GM23338 (cell line): ENCODE results near the gene PPFIA1. TPM values are rescaled to one million over a fixed set of nuclear protein-coding genes. Genes with fewer than 3 reads are reported as not detected.

Source experiments
- ATAC-seq: fragments of 200-7000 bp; cut with Tn5 transposase; 3 replicates; pipeline ENCODE4 v1.9.1; 2020
- DNase-seq: peaks from one replicate; pipeline ENCODE4 v3.0.0-alpha.2; 2015; ENCODE audit warnings: low spot score
- H2AFZ ChIP-seq: fragments of 200-600 bp; sonication (generic); 2 replicates; pipeline ENCODE4 v1.8.0; 2016; ENCODE audit warnings: antibody characterized with exemption, mild to moderate bottlenecking, moderate library complexity
- H3F3A ChIP-seq: fragments of 200-600 bp; sonication (generic); replicated peaks from 2 replicates; pipeline ENCODE4 v1.8.0; 2017; ENCODE audit warnings: antibody characterized with exemption, mixed run types, low read depth
- H3K27ac ChIP-seq: fragments of 200-600 bp; sonication (generic); 2 replicates; pipeline ENCODE4 v1.6.1; 2016; ENCODE audit warnings: low read depth
- H3K27me3 ChIP-seq: fragments of 200-600 bp; sonication (generic); 2 replicates; pipeline ENCODE4 v1.8.0; 2016; ENCODE audit warnings: mild to moderate bottlenecking, mixed run types, moderate library complexity; ENCODE audit not compliant: insufficient read depth
- H3K36me3 ChIP-seq: fragments of 200-600 bp; sonication (generic); 2 replicates; pipeline ENCODE4 v1.8.0; 2016; ENCODE audit warnings: mild to moderate bottlenecking; ENCODE audit not compliant: insufficient read depth
- H3K4me1 ChIP-seq: fragments of 200-600 bp; sonication (generic); 2 replicates; pipeline ENCODE4 v1.8.0; 2016; ENCODE audit warnings: mild to moderate bottlenecking, moderate library complexity; ENCODE audit not compliant: insufficient read depth
- H3K4me2 ChIP-seq: fragments of 200-600 bp; sonication (generic); 2 replicates; pipeline ENCODE4 v1.7.1; 2017; ENCODE audit warnings: mixed run types
- H3K4me3 ChIP-seq: fragments of 200-600 bp; sonication (generic); 2 replicates; pipeline ENCODE4 v1.6.1; 2016; ENCODE audit warnings: mixed run types
- H3K79me2 ChIP-seq: fragments of 200-600 bp; sonication (generic); replicated peaks from 2 replicates; pipeline ENCODE4 v1.8.0; 2017; ENCODE audit warnings: mild to moderate bottlenecking; ENCODE audit not compliant: insufficient read depth
- H3K9me2 ChIP-seq: fragments of 200-600 bp; sonication (generic); 2 replicates; pipeline ENCODE4 v1.8.0; 2017; ENCODE audit not compliant: insufficient read depth
- H4K20me1 ChIP-seq: fragments of 200-600 bp; sonication (generic); replicated peaks from 2 replicates; pipeline ENCODE4 v1.8.0; 2017; ENCODE audit warnings: mild to moderate bottlenecking; ENCODE audit not compliant: insufficient read depth
- H3K27ac Mint-ChIP-seq: 2 replicates; pipeline ENCODE4 v1.8.0; 2020; ENCODE audit warnings: inconsistent platforms, mild to moderate bottlenecking, moderate library complexity, mixed read lengths
- H3K27me3 Mint-ChIP-seq: 3 replicates; pipeline ENCODE4 v1.8.0; 2022; ENCODE audit warnings: low read depth, mild to moderate bottlenecking, moderate library complexity, mixed read lengths, inconsistent platforms; ENCODE audit not compliant: insufficient read depth, poor library complexity
- H3K36me3 Mint-ChIP-seq: 3 replicates; pipeline ENCODE4 v1.8.0; 2021; ENCODE audit warnings: low read depth, mild to moderate bottlenecking, inconsistent platforms, moderate library complexity, mixed read lengths
- H3K4me1 Mint-ChIP-seq: 3 replicates; pipeline ENCODE4 v1.8.0; 2020; ENCODE audit warnings: mild to moderate bottlenecking, inconsistent platforms, mixed read lengths
- H3K4me3 Mint-ChIP-seq: 3 replicates; pipeline ENCODE4 v1.8.0; 2021; ENCODE audit warnings: moderate library complexity, mild to moderate bottlenecking, inconsistent platforms, mixed read lengths
- H3K9me3 Mint-ChIP-seq: 3 replicates; pipeline ENCODE4 v1.8.0; 2020; ENCODE audit warnings: moderate library complexity, mild to moderate bottlenecking, inconsistent platforms, mixed read lengths
- STAT1 ChIP-seq: IDR thresholded peaks from one replicate; pipeline ENCODE4 v1.6.1; 2016; ENCODE audit warnings: antibody characterized with exemption; ENCODE audit not compliant: unreplicated experiment
- ZNF462 ChIP-seq: fragments of 250-450 bp; sonication (Bioruptor Pico); IDR thresholded peaks from 2 replicates; pipeline ENCODE4 v1.5.0; 2020; ENCODE audit warnings: mild to moderate bottlenecking, moderate library complexity
- polyA plus RNA-seq: library from polyadenylated mRNA; unstranded; fragments of >200 nt; fragmentation: Nextera tagmentation; extraction: Ambion mirVana; gene quantifications from 2 replicates; pipeline ENCODE4 v1.2.1, GENCODE V29; 2016
- total RNA-seq: library from RNA; depleted of rRNA; stranded (reverse); fragments of >200 nt; shearing (Covaris generic); gene quantifications from 2 replicates; pipeline ENCODE4 v1.2.3, GENCODE V29; 2014
- TF ChIP-seq, protein P1 (sequence below), 2 experiments: fragments of 200-600 bp in 1 of 2; sonication (generic) in 1 of 2; conservative IDR thresholded peaks; 2 replicates each; pipeline versions ENCODE4 v1.5.1 to v1.6.1; 2016 to 2017; ENCODE audit warnings: antibody characterized with exemption in 2 of 2, low read depth in 2 of 2, mild to moderate bottlenecking in 2 of 2, moderate library complexity in 1 of 2

PPFIA1 gene
- total and polyA plus RNA-seq, 2 experiments from 2014 or later: 41.7 to 62.0 TPM

DNA sequence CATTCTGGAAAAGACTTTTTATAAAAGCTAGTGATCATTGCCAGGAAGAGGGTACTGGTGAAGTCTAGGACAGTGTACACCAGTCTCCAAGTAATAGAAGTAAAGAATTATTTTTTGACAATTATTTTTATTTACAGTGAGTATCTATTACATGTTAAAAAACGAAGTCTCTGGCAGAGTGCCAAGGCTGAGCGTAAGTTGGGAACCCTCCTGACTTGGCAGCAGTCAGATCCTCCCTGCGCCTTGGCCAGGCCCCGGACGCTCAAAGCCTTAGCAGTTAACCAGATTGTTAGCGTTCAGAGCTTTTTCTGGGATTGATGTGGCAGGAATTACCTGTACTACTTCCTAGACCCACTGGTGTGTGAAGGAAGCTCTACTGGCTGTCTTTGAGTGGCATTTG, 89.7 kb downstream of the PPFIA1 start (continued):
- no peak for TF ChIP-seq ZNF462 (CRISPR knock-in tag)

GRCh38 chr11:70364178-70364577, 93.7 kb downstream of the PPFIA1 start:
- H3K9me3 Mint-ChIP-seq: no peaks in the 10 kb centered on the region
- H3K4me2 ChIP-seq: no peak overlapping the region
- H3K9me2 ChIP-seq: no peaks in the 10 kb centered on the region
- H3F3A ChIP-seq: no peaks in the 10 kb centered on the region
- H3K36me3 ChIP-seq: peaks cover 18% of the 10 kb centered on the region
- no peak overlapping the region for H3K27ac Mint-ChIP-seq
- H3K4me1 ChIP-seq: no peaks in the 10 kb centered on the region
- H2AFZ ChIP-seq: no peak overlapping the region
- H3K36me3 Mint-ChIP-seq: peaks cover 61% of the 10 kb centered on the region
- peaks cover 3% of the 10 kb centered on the region; the same call in 1 of the 2 replicates for H4K20me1 ChIP-seq
- DNase-seq (no peak), ATAC-seq (no peak)
- H3K79me2 ChIP-seq: no peaks in the 10 kb centered on the region; the same call in 1 of the 2 replicates
- H3K4me3 ChIP-seq: no peak overlapping the region
- no peak overlapping the region for H3K27ac ChIP-seq
- H3K4me3 Mint-ChIP-seq: no peak overlapping the region
- H3K4me1 Mint-ChIP-seq: no peaks in the 10 kb centered on the region
- no peaks in the 10 kb centered on the region for H3K27me3 ChIP-seq
- peaks cover 2% of the 10 kb centered on the region for H3K27me3 Mint-ChIP-seq
- TF ChIP-seq, protein P1, sequence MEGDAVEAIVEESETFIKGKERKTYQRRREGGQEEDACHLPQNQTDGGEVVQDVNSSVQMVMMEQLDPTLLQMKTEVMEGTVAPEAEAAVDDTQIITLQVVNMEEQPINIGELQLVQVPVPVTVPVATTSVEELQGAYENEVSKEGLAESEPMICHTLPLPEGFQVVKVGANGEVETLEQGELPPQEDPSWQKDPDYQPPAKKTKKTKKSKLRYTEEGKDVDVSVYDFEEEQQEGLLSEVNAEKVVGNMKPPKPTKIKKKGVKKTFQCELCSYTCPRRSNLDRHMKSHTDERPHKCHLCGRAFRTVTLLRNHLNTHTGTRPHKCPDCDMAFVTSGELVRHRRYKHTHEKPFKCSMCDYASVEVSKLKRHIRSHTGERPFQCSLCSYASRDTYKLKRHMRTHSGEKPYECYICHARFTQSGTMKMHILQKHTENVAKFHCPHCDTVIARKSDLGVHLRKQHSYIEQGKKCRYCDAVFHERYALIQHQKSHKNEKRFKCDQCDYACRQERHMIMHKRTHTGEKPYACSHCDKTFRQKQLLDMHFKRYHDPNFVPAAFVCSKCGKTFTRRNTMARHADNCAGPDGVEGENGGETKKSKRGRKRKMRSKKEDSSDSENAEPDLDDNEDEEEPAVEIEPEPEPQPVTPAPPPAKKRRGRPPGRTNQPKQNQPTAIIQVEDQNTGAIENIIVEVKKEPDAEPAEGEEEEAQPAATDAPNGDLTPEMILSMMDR (conservative IDR thresholded peaks at IDR 0.05; ENCODE audit: low read depth in 2 of 2): no peak
- no peak for TF ChIP-seq ZNF462 (CRISPR knock-in tag)
- TF ChIP-seq STAT1: no peak
